Stimulated activated CD8-positive, alpha-beta memory T cell treated with anti-CD3 and anti-CD28 coated beads, Interleukin-15, amount 100 ng/mL, for 4 hours (primary cell): ENCODE data around the gene TATDN3.
A peak's percentile ranks its signal among the peaks of the same experiment; 100 is the strongest.
"Not testable (repeated sequence)": the region's sequence is repeated elsewhere in the genome, so short reads cannot be mapped to it uniquely, and the experiment has no call there.

Source experiments
- DNase-seq, 2 donors: peaks; one replicate each; pipeline ENCODE4 v3.0.0-alpha.2; 2020; ENCODE audit warnings: low read depth in 2 of 2

Gene TATDN3

DNA sequence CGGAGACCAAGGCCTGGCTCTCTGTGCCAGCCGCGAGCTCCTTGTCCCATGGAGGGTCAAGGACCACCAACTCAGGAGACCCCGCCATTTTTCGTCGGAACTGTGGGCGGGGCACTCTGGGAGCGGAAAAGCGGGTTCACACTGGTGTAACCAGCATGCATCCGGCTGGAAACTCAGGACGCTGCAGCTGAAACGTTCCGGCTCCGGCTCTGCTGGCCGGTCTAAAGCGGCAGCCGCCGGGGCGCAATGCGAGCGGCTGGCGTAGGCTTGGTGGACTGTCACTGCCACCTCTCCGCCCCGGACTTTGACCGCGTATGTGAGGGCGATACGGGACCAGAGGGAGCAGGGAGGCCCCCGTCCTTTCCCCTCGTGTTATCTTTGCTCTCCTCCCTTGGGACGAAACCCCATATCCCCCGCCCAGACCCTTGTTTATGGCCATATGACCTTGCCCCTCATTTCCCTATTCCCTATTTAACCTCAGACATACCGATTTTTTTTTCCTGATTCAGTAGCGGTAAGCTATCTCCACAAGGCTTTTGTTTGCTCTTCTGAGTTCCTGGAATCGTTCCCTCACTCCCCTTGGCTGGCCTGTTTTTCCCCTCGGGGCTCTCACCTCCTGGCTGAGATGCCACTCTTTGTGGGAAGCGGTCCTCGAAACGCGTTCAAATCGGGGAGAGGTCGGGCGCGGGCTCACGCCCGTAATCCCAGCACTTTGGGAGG, at the start of gene TATDN3, which contains the start of gene NSL1:
Gene TATDN3 (plus strand): TSS at position 219 of the 720 bp plus-strand sequence. CDS start 28 bp downstream, at position 247.
Gene NSL1 (minus strand): TSS at position 102 of the 720 bp plus-strand sequence. CDS start 14 bp downstream, at position 88.
- peak; percentile 83 to 86 for DNase-seq

DNA sequence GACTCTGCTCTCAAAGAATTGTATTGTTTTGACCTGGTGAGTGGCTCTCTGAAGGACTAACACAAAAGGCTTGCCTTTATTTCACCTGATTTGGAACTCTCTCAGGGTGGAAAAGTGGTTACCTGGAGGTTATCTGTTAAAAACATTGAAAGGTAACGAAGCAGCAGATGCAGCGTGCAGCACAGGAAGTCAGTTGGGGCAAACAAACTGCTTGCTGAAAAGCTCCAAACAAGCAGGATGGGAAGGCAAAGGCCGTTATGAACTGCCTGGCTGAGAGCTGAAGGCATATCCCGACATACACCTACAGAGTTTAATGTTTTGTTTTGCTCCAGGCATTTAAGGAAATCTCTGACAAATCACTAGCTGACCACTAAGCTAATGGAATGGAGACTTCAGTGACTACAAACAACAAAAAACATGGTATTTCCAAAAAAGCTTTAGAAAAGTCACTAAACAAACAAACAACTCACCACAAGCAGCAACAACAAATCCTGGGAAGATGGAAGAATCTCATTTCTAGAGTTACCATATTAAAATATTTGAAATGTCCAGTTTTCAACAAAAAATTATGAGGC, 47.7 kb upstream of the TATDN3 start:
- no peak for DNase-seq

GRCh38 chr1:212745303-212745702, 46.4 kb upstream of the TATDN3 start:
- DNase-seq = no peak

DNA sequence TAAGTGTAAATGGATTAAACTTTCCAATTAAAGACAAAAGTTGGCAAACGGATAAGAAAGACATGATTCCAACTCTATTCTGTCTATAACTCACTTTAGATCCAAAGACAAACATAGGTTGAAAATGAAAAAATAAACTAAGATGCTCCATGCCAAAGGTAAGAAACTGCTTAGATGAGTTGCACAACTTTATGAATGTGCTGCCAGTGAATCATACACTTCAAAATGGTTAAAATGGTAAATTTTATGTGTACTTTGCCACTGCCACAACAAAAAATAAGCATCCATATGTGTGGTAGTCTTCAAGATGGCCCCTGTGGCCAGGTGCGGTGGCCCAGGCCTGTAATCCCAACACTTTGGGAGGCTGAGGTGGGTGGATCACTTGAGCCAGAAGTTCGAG, 45.1 kb upstream of the TATDN3 start:
- DNase-seq = no peak

DNA sequence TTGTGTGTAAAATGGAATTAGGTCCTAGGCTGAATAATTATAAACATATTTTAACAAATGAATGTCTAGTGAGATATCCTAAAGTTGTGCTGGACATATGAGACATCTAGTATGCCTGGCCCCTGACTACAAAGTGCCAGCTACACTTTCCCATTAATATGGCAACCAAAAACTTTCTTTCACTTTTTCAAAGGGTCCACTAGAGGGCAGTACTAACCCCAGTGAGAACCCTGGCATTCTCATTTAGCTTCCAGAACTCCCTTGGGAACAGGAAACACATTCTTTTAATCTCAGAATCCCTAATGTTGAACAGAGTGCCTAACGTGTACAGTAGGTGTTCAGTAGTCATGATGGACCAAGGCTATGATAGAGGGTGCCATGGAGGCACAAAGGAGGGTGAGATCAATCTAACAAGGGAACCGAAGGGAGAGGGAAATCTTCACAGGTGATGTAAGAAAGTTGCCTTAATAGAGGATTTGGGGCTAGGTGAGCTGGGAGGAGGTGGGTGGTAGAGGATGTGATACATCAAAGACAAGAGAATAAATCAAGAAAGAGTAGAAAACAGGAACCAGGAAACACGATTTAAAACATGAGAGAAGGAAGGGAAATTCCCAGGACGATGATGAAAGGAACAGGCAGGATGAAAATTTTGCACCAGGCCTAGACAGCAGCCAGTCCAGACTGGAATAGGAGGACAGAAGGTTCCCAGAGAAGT, 41.7 kb upstream of the TATDN3 start:
- no peak for DNase-seq

GRCh38 chr1:212752252-212752933, 39.3 kb upstream of the TATDN3 start:
- no peak for DNase-seq

GRCh38 chr1:212752934-212753497, 38.7 kb upstream of the TATDN3 start:
- no peak for DNase-seq

- DNase-seq = no peak
Observed at GRCh38 chr1:212753749-212754148, 37.9 kb upstream of the TATDN3 start.

DNA sequence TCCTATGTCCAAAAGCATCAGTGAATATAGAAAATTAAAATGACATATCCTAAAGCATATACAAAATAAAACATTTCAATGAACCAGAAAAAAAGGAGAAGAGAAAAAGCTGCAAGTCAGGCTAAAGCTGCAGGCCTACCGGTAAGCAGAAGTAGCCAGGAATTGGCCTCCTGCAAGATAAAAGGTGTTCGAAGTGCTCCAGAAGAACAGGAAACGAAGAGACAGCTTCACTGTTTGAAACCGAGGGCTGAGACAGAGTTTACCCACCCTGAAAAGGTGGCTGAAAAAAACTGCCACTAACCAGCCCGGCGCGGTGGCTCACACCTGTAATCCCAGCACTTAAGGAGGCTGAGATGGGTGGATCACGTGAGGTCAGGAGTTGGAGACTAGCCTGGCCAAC, 37.5 kb upstream of the TATDN3 start:
- no peak for DNase-seq

DNA sequence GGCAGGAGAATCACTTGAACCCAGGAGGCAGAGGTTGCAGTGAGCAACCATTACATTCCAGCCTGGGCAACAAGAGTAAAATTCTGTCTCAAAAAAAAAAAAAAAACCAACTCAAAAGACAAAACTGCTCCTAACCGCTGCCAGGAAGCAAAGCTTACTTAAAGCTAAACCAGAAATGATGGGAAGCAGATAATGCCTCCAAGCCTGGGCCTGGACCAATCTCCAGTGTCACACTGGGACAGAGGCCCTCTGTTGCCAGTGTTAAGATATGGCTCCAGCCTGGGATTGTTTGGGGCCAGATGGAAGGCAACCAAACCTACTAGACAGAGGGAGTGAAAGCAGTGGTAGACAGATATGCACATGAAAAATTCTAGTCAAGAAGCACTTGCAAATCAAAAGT, 37.0 kb upstream of the TATDN3 start:
- DNase-seq = no peak

DNA sequence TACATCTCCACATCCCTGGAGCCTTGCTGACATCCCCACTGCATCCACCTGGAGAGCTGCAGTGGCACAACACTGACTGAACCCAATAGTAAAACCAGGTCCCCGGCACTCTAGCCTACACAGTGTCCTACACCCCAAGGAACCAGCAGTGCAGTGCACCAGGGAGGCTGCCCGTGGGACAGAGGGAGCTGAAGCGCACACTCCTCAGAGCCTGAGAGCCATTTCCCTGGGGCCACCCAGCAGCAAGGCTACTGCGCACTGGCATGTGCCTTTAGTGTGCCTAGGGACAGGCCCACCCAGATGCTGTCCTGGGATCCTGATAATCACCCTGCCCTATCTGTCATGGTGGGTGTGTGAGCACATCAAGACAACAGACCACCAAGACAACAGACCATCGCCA, 32.0 kb upstream of the TATDN3 start:
- DNase-seq = no peak

- peak in 1 of 2 donors; percentile 26 for DNase-seq
Observed at GRCh38 chr1:212760126-212760823, 31.4 kb upstream of the TATDN3 start.

DNA sequence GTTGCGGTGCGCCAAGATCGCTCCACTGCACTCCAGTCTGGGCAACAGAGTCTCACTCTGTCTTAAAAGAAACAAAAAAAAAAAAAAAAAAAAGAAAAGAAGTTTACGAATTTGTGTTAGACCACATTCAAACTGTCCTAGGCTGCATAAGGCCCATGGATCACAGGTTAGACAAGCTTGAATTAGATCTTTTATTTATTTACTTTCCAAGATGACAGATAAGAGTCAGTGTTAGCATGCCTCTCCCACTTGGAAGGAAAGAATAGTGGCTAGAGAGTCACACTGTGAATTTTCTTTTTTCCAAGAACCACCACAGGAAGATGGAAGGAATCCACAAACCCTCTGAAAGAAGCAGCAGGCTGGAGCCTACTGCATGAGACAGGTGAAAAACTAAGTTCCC, 29.5 kb upstream of the TATDN3 start:
- no peak for DNase-seq

GRCh38 chr1:212762839-212763238, 28.9 kb upstream of the TATDN3 start:
- DNase-seq = no peak

GRCh38 chr1:212764718-212765281, 26.9 kb upstream of the TATDN3 start:
- not testable (repeated sequence) for DNase-seq

- DNase-seq = not testable (repeated sequence)
Observed at GRCh38 chr1:212766825-212767224, 24.9 kb upstream of the TATDN3 start.

DNA sequence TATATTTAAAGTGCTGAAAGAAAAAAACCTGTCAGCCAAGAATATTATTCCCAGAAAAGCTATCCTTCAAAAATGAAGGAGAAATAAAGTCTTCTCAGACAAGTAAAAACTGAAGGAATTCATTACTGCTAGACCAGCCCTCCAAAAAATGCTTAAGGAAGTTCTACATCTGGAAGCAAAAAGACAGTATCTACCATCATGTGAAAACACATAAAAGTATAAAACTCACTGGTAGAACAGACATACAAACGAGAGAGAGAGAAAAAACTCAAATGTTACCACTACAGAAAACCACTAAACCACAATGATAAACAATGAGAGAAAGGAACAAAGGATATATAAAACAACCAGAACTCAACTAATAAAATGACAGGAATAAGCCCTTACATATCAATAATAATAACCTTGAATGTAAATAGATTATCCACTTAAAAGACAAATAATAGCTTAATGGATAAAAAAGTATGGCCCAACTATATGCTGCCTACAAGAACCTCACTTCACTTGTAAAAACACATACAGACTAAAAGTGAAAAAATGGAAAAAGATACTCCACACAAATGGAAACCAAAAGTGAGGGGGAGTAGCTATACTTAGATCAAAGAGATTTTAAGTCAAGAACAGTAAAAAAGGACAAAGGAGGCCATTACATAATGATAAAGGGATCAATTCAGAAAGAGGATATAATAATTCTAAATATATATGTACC, 22.1 kb upstream of the TATDN3 start:
- no peak for DNase-seq

- DNase-seq = no peak
Observed at GRCh38 chr1:212771341-212771740, 20.4 kb upstream of the TATDN3 start.

DNA sequence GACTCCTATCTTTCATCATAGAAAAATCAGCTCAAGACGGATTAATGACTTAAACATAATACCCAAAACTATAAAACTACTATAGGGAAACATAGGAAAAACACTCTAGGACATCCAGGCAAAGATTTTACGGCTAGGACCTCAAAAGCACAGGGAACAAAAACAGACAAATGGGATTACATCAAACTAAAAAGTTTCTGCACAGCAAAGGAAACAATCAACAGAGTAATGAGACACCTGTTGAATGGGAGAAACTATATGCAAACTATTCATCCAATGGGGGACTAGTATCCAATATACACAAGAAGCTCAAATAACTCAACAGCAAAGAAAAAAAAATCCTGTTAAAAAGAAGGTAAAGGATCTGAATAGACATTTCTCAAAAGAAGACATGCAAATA, 18.7 kb upstream of the TATDN3 start:
- DNase-seq = no peak

DNA sequence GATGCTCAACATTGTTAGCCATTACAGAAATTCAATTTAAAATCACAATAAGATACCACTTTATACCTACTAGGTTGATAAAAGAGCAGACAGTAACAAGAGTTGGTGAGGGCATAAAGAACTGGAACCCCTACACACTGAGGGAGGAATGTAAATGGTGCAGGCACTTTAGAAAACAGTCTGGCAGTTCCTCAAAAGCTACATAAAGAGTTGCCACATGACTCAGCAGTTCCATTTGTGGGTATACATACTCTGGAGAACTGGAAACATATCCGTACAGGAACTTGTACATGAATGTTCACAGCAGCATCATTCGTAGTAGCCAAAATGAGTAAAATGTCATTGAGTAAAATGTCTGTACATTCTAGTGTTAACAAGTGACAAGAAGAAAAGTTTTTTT, 17.1 kb upstream of the TATDN3 start:
- DNase-seq = no peak
